SK-N-SH (cell line): ENCODE results near the gene MPDZ. TPM values are rescaled to one million over a fixed set of nuclear protein-coding genes. Genes with fewer than 3 reads are reported as not detected.

ENCODE experiments used
- CTCF ChIA-PET: fragments of 300-600, 350-600 bp; formaldehyde crosslinking; extraction: SDS; loops from one replicate; lab custom pipeline; 2021; lab: Yijun Ruan, JAX
- POLR2A ChIA-PET: fragments of 350-600 bp; sonication (Branson Sonifier 250); formaldehyde crosslinking; extraction: SDS; loops from one replicate; lab custom pipeline; 2020; ENCODE audit warnings: antibody characterized with exemption, inconsistent platforms; lab: Yijun Ruan, JAX
- DNase-seq: peaks from one replicate; pipeline ENCODE4 v3.0.0; 2012
- H2AFZ ChIP-seq: fragments of 200-600 bp; sonication (generic); 2 replicates; pipeline ENCODE4 v1.8.1; 2016; ENCODE audit warnings: antibody characterized with exemption, mild to moderate bottlenecking, low read depth
- H3F3A ChIP-seq: fragments of 200-600 bp; sonication (generic); replicated peaks from 2 replicates; pipeline ENCODE3; 2016; ENCODE audit warnings: antibody characterized with exemption, mild to moderate bottlenecking; ENCODE audit not compliant: insufficient read depth
- H3K27ac ChIP-seq, 2 experiments: fragments of 200-500 bp in 1 of 2; fragments of 200-600 bp in 1 of 2; sonication (Bioruptor generic) in 1 of 2; sonication (generic), shearing (Covaris generic) in 1 of 2; 2 replicates each; pipeline versions ENCODE4 v1.5.1 to v1.6.1; 2014 to 2016; ENCODE audit warnings: low read depth in 2 of 2, inconsistent platforms in 1 of 2, low read length in 1 of 2, mild to moderate bottlenecking in 1 of 2, mixed read lengths in 1 of 2
- H3K27me3 ChIP-seq: fragments of 200-600 bp; sonication (generic), shearing (Covaris generic); 2 replicates; pipeline ENCODE4 v1.6.1; 2016; ENCODE audit warnings: mixed run types; ENCODE audit not compliant: insufficient read depth
- H3K36me3 ChIP-seq, 2 experiments: fragments of 200-500 bp in 1 of 2; fragments of 200-600 bp in 1 of 2; sonication (Bioruptor generic) in 1 of 2; sonication (generic) in 1 of 2; replicated peaks in 1 of 2; 2 replicates each; pipeline versions ENCODE3 to v1.5.1; 2014 to 2016; ENCODE audit warnings: low read length in 1 of 2, mild to moderate bottlenecking in 1 of 2; ENCODE audit not compliant: insufficient read depth in 2 of 2, control insufficient read depth in 1 of 2
- H3K4me1 ChIP-seq, 2 experiments: fragments of 200-500 bp in 1 of 2; fragments of 200-600 bp in 1 of 2; sonication (Bioruptor generic) in 1 of 2; sonication (generic), shearing (Covaris generic) in 1 of 2; 2 replicates each; pipeline versions ENCODE4 v1.5.1 to v1.6.1; 2014 to 2016; ENCODE audit warnings: low read depth in 1 of 2, low read length in 1 of 2, mixed run types in 1 of 2; ENCODE audit not compliant: insufficient read depth in 2 of 2, control insufficient read depth in 1 of 2
- H3K4me2 ChIP-seq: fragments of 200-600 bp; sonication (generic), shearing (Covaris generic); 2 replicates; pipeline ENCODE4 v1.6.1; 2017; ENCODE audit warnings: mixed run types
- H3K4me3 ChIP-seq, 2 experiments: fragments of 200-500 bp in 1 of 2; fragments of 200-600 bp in 1 of 2; sonication (Bioruptor generic) in 1 of 2; sonication (generic), shearing (Covaris generic) in 1 of 2; 2 replicates each; pipeline versions ENCODE4 v1.5.1 to v1.8.1; 2014 to 2016; ENCODE audit warnings: low read depth in 2 of 2, inconsistent platforms in 1 of 2, low read length in 1 of 2, mild to moderate bottlenecking in 1 of 2, mixed read lengths in 1 of 2, moderate library complexity in 1 of 2
- H3K79me2 ChIP-seq: fragments of 200-600 bp; sonication (generic); 2 replicates; pipeline ENCODE4 v1.8.1; 2017; ENCODE audit warnings: mild to moderate bottlenecking; ENCODE audit not compliant: insufficient read depth
- H3K9ac ChIP-seq: fragments of 200-600 bp; sonication (generic); 2 replicates; pipeline ENCODE4 v1.6.1; 2017; ENCODE audit warnings: mixed run types
- H3K9me2 ChIP-seq: fragments of 200-600 bp; sonication (generic); 2 replicates; pipeline ENCODE4 v1.6.1; 2017; ENCODE audit warnings: mixed run types
- H3K9me3 ChIP-seq: fragments of 200-600 bp; sonication (generic); 2 replicates; pipeline ENCODE4 v1.6.1; 2017; ENCODE audit warnings: mixed run types, mild to moderate bottlenecking, moderate library complexity
- H4K20me1 ChIP-seq: fragments of 200-600 bp; sonication (generic); 2 replicates; pipeline ENCODE4 v1.6.1; 2017; ENCODE audit warnings: mild to moderate bottlenecking, mixed run types; ENCODE audit not compliant: insufficient read depth
- EP300 ChIP-seq, 2 experiments: IDR thresholded peaks; 2 replicates each; pipeline versions ENCODE4 v1.4.0 to v1.6.1; 2012; ENCODE audit warnings: borderline replicate concordance in 1 of 2, low read depth in 1 of 2, low read length in 1 of 2
- FOSL2 ChIP-seq: IDR thresholded peaks from 2 replicates; pipeline ENCODE4 v1.4.0; 2012; ENCODE audit warnings: low read depth, mild to moderate bottlenecking, moderate library complexity, borderline replicate concordance
- FOXJ3 ChIP-seq: sonication (generic); formaldehyde crosslinking; IDR thresholded peaks from 2 replicates; pipeline ENCODE4 v1.5.1; 2020; ENCODE audit warnings: mild to moderate bottlenecking, missing genetic modification reagents
- GABPA ChIP-seq: IDR thresholded peaks from 2 replicates; pipeline ENCODE4 v1.4.0; 2012; ENCODE audit warnings: low read depth, mild to moderate bottlenecking
- GATA2 ChIP-seq: sonication (generic); formaldehyde crosslinking; IDR thresholded peaks from 2 replicates; pipeline ENCODE4 v1.5.0; 2020; ENCODE audit warnings: mild to moderate bottlenecking, missing genetic modification reagents
- NFIC ChIP-seq: IDR thresholded peaks from 2 replicates; pipeline ENCODE4 v1.4.0; 2012; ENCODE audit warnings: borderline replicate concordance
- NRF1 ChIP-seq: IDR thresholded peaks from 2 replicates; pipeline ENCODE4 v1.6.1; 2012; ENCODE audit warnings: low read depth, mild to moderate bottlenecking, low read length
- RAD21 ChIP-seq: IDR thresholded peaks from 2 replicates; pipeline ENCODE4 v1.6.1; 2012; ENCODE audit warnings: mild to moderate bottlenecking, low read length
- SIN3A ChIP-seq: IDR thresholded peaks from 2 replicates; pipeline ENCODE4 v1.6.1; 2012; ENCODE audit warnings: low read depth, mild to moderate bottlenecking, low read length, moderate library complexity, borderline replicate concordance
- TCF12 ChIP-seq: IDR thresholded peaks from 2 replicates; pipeline ENCODE4 v1.4.0; 2012
- TEAD4 ChIP-seq: IDR thresholded peaks from 2 replicates; pipeline ENCODE4 v1.4.0; 2012; ENCODE audit warnings: mild to moderate bottlenecking, borderline replicate concordance; ENCODE audit not compliant: insufficient read depth
- YY1 ChIP-seq: IDR thresholded peaks from 2 replicates; pipeline ENCODE4 v1.4.0; 2012; ENCODE audit warnings: low read depth, mild to moderate bottlenecking
- WGBS: methylation state at CpG from one replicate; pipeline ENCODE4 v1.1.6; 2017; ENCODE audit warnings: low lambda C conversion rate; 5-methylcytosine and 5-hydroxymethylcytosine counted together
- polyA plus RNA-seq, 3 experiments: library from polyadenylated mRNA; depleted of rRNA; stranded (reverse); fragments of >200 nt; gene quantifications; 2 replicates each; pipeline ENCODE4 v1.2.3, GENCODE V29; 2012
- TF ChIP-seq, protein P1 (sequence below): fragments of 150-350 bp; IDR thresholded peaks from 2 replicates; pipeline ENCODE4 v1.6.1; 2016; ENCODE audit warnings: mild to moderate bottlenecking, low read depth, low read length
- TF ChIP-seq, protein P2 (sequence below): IDR thresholded peaks from 2 replicates; pipeline ENCODE4 v1.4.0; 2012; ENCODE audit warnings: low read depth, borderline replicate concordance

MPDZ gene
- polyA plus RNA-seq, 1 of the 3 experiments (the other 2 are of a cell fraction): 20.5 TPM

DNA sequence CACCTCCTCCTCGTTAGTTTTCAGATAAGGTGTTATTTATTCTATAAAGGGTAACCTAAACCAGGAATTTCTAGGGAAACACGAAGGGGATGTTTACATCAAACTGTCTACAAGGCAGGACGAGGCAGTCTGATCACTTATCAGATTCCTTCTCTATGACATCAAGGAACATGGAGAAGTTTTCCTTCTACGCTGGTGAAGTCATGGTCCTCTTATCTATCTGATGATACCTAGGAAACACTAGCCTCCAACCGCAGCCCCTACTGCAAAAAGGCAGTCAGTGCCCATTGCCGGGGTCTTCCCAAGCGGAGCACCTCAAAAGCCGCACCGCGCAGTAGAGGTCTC, 1.5 kb downstream of the MPDZ start:
- CTCF ChIA-PET: no interaction called here

DNA sequence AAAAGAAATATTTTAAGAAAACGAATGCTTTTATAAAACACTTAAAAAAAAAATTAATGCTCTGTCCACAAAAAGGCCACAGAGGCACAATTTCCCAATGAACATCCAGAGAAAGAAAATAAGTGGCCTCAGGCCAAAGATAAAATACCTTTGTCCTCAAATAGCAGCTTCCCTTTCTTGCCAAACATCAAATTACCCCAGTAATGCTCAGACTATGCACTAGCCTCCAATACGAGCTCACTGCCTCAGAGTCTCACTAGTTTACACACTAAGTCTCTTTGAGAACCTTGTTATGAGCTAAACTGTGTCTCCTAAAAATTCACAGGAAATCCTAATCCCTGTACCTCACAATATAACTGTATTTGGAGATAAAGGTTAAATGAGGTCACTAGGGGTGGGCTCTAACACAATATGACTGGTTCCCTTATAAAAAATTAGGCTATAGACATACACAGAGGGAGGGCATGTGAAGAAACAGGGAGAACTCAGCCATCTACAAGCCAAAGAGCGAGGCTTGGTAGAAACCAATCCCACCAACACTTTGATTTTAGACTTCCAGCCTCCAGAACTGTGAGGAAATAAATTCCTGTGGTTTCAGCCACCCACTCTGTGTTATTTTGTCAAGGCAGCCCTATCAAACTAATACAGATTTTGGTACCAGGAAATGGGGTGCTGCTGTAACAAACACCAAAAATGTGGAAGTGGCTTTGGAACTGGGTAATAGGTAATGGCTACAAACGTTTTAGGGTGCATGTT, 4.4 kb downstream of the MPDZ start:
- Histone ChIP-seq H2AFZ (no peak overlapping the region), H3K4me2 (peak overlapping the region; percentile 35; the same call in 1 of the 2 replicates), H3K27ac (peak overlapping the region; percentile 73 to 76; a peak in 3 of 4 replicates), H3F3A (peaks cover 30% of the 10 kb centered on the region), H4K20me1 (no peaks in the 10 kb centered on the region), H3K9me2 (no peaks in the 10 kb centered on the region), H3K27me3 (no peaks in the 10 kb centered on the region), H3K79me2 (peaks cover 85% of the 10 kb centered on the region), H3K36me3 (no peaks in the 10 kb centered on the region), H3K9ac (peak overlapping the region; percentile 11; the same call in 1 of the 2 replicates), H3K4me1 (peaks cover 8% of the 10 kb centered on the region in 2 experiments; a peak in 2 of 4 replicates), H3K9me3 (no peaks in the 10 kb centered on the region), H3K4me3 (no peak overlapping the region)
- peak; percentile 29 for DNase-seq
- WGBS: 52% methylated on average over 4 of the region's 4 CpGs
- TF ChIP-seq NRF1 (no peak), NFIC (peak; percentile 74)
- POLR2A ChIA-PET: no interaction called here
- CTCF ChIA-PET: no interaction called here

More for the DNA sequence above, 1.5 kb downstream of the MPDZ start:
- peak overlapping the region; percentile 94 to 96 for H3K27ac ChIP-seq
- H2AFZ ChIP-seq: peak overlapping the region; percentile 71
- no peak for TF ChIP-seq NRF1
- TF ChIP-seq FOXJ3 (CRISPR knock-in tag): no peak
- 0 out of 2 replicates have a peak, but pooled peaks have one; percentile 0 for TF ChIP-seq TEAD4
- TF ChIP-seq SIN3A: no peak
- no peak for TF ChIP-seq NFIC
- no peak for TF ChIP-seq TCF12
- no peak for TF ChIP-seq RAD21
- TF ChIP-seq, all 33 proteins: peak for 1
- Histone ChIP-seq H3K9me2 (no peaks in the 10 kb centered on the region), H3K9ac (peak overlapping the region; percentile 95), H3K27me3 (no peaks in the 10 kb centered on the region), H3K4me3 (peak overlapping the region; percentile 79 to 86), H3K36me3 (no peaks in the 10 kb centered on the region), H3K79me2 (peaks cover 55% of the 10 kb centered on the region), H3K4me1 (peaks cover 28% of the 10 kb centered on the region in 2 experiments), H3F3A (peaks cover 52% of the 10 kb centered on the region), H3K4me2 (peak overlapping the region; percentile 89), H3K9me3 (no peaks in the 10 kb centered on the region), H4K20me1 (no peaks in the 10 kb centered on the region)
- no peak for DNase-seq
- 10% methylated on average over 7 of the region's 10 CpGs for WGBS
- POLR2A ChIA-PET: no interaction called here

DNA sequence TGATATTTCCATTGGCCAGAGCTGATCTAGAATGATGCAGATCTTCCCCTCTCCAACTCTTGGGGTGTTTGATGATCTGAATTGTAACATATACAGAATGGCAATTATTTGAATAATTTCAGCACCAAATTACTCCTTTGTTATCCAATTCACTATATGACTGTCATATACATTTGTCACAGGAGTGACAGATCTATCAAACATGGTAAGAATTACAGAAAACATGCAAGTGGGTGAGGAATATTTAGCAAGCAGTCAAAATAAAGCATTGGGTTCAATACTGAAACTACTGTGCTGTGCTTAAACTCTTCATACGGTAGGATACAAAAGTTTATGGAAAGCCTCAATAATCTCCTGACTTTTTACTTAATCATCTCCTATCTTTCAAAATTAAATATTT, 8.8 kb downstream of the MPDZ start:
- no peaks in the 10 kb centered on the region for H3K9me2 ChIP-seq
- TF ChIP-seq, protein P1, sequence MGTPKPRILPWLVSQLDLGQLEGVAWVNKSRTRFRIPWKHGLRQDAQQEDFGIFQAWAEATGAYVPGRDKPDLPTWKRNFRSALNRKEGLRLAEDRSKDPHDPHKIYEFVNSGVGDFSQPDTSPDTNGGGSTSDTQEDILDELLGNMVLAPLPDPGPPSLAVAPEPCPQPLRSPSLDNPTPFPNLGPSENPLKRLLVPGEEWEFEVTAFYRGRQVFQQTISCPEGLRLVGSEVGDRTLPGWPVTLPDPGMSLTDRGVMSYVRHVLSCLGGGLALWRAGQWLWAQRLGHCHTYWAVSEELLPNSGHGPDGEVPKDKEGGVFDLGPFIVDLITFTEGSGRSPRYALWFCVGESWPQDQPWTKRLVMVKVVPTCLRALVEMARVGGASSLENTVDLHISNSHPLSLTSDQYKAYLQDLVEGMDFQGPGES: no peak
- TF ChIP-seq, protein P2, sequence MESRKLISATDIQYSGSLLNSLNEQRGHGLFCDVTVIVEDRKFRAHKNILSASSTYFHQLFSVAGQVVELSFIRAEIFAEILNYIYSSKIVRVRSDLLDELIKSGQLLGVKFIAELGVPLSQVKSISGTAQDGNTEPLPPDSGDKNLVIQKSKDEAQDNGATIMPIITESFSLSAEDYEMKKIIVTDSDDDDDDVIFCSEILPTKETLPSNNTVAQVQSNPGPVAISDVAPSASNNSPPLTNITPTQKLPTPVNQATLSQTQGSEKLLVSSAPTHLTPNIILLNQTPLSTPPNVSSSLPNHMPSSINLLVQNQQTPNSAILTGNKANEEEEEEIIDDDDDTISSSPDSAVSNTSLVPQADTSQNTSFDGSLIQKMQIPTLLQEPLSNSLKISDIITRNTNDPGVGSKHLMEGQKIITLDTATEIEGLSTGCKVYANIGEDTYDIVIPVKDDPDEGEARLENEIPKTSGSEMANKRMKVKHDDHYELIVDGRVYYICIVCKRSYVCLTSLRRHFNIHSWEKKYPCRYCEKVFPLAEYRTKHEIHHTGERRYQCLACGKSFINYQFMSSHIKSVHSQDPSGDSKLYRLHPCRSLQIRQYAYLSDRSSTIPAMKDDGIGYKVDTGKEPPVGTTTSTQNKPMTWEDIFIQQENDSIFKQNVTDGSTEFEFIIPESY: no peak
- TF ChIP-seq EP300 (IDR thresholded peaks at IDR 0.05; ENCODE audit: borderline replicate concordance in 1 of 2, low read depth in 1 of 2, low read length in 1 of 2) (no peak), YY1 (no peak), FOSL2 (no peak), GABPA (no peak), GATA2 (CRISPR knock-in tag) (no peak)
- TF ChIP-seq, all 33 proteins: peak for 0
- H3F3A ChIP-seq: peaks cover 33% of the 10 kb centered on the region
- H2AFZ ChIP-seq: no peak overlapping the region
- H3K4me2 ChIP-seq: no peak overlapping the region
- peaks cover 89% of the 10 kb centered on the region for H3K79me2 ChIP-seq
- 0 out of 2 replicates have a peak, but pooled peaks cover 3% of the 10 kb centered on the region for H4K20me1 ChIP-seq
- no peaks in the 10 kb centered on the region for H3K9me3 ChIP-seq
- H3K36me3 ChIP-seq: no peaks in the 10 kb centered on the region
- no peak overlapping the region for H3K9ac ChIP-seq
- DNase-seq: no peak
- ChIA-PET CTCF (interaction anchor here (1.4 kb wide), 1 partner anchor 53 kb away, joined by 3 read pairs; no protein-coding TSS in a partner anchor), POLR2A (no interaction called here)
- peaks cover 9 to 30% of the 10 kb centered on the region in 2 experiments; a peak in 3 of 4 replicates for H3K4me1 ChIP-seq
- H3K27me3 ChIP-seq: no peaks in the 10 kb centered on the region
- no peak overlapping the region for H3K27ac ChIP-seq
- no peak overlapping the region for H3K4me3 ChIP-seq
- 97% methylated on average over 1 of the region's 1 CpG for WGBS
